ENCODE results near the gene KIAA1755. TPM values are rescaled to one million over a fixed set of nuclear protein-coding genes. Genes with fewer than 3 reads are reported as not detected.

Gene KIAA1755
- total RNA-seq, 3 donors from 2014 or later (not counting 1 experiment from before 2014, with no cell fraction given), result not detected

- peaks cover 19 to 38% of the 10 kb centered on the region in 2 donors for H3K27me3 Mint-ChIP-seq (ENCODE audit: low read depth in 2 of 2)
- ATAC-seq (no peak), DNase-seq (no peak)
- Histone ChIP-seq H3K9me3 (ENCODE audit: control insufficient read depth, insufficient read depth, low read length) (no peaks in the 10 kb centered on the region), H3K27ac (ENCODE audit: low read length) (no peak overlapping the region), H3K27me3 (ENCODE audit: control insufficient read depth, insufficient read depth, low read length) (peaks cover 12% of the 10 kb centered on the region), H3K36me3 (ENCODE audit: control insufficient read depth, insufficient read depth, low read length) (no peaks in the 10 kb centered on the region), H3K4me1 (ENCODE audit: control insufficient read depth, insufficient read depth, low read length) (peaks cover 16% of the 10 kb centered on the region), H3K4me3 (ENCODE audit: low read length) (no peak overlapping the region)
- WGBS (ENCODE audit: insufficient coverage), result 60% methylated on average over 8 of the region's 8 CpGs
- TF ChIP-seq, protein P1, sequence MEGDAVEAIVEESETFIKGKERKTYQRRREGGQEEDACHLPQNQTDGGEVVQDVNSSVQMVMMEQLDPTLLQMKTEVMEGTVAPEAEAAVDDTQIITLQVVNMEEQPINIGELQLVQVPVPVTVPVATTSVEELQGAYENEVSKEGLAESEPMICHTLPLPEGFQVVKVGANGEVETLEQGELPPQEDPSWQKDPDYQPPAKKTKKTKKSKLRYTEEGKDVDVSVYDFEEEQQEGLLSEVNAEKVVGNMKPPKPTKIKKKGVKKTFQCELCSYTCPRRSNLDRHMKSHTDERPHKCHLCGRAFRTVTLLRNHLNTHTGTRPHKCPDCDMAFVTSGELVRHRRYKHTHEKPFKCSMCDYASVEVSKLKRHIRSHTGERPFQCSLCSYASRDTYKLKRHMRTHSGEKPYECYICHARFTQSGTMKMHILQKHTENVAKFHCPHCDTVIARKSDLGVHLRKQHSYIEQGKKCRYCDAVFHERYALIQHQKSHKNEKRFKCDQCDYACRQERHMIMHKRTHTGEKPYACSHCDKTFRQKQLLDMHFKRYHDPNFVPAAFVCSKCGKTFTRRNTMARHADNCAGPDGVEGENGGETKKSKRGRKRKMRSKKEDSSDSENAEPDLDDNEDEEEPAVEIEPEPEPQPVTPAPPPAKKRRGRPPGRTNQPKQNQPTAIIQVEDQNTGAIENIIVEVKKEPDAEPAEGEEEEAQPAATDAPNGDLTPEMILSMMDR (IDR thresholded peaks at IDR 0.05), result no peak
- H3K36me3 Mint-ChIP-seq, result no peaks in the 10 kb centered on the region
- no peak overlapping the region for H3K4me3 Mint-ChIP-seq
- H3K9me3 Mint-ChIP-seq, result no peaks in the 10 kb centered on the region
- no peak overlapping the region for H3K27ac Mint-ChIP-seq
- intact Hi-C loops (cut with micrococcal nuclease), result no loop called here
- peaks cover 18 to 28% of the 10 kb centered on the region in 2 donors for H3K4me1 Mint-ChIP-seq
These were observed 47.0 kb upstream of the KIAA1755 start for GRCh38 chr20:38307371-38308046.

- Mint-ChIP-seq H3K4me3 (no peak overlapping the region), H3K4me1 (peaks cover 18 to 30% of the 10 kb centered on the region in 2 donors), H3K27me3 (ENCODE audit: low read depth in 2 of 2) (peaks cover 24 to 48% of the 10 kb centered on the region in 2 donors), H3K36me3 (no peaks in the 10 kb centered on the region), H3K9me3 (no peaks in the 10 kb centered on the region), H3K27ac (no peak overlapping the region)
- WGBS (ENCODE audit: insufficient coverage), result 82% methylated on average over 6 of the region's 6 CpGs
- Histone ChIP-seq H3K27me3 (ENCODE audit: control insufficient read depth, insufficient read depth, low read length) (peaks cover 12% of the 10 kb centered on the region), H3K4me1 (ENCODE audit: control insufficient read depth, insufficient read depth, low read length) (peaks cover 16% of the 10 kb centered on the region), H3K36me3 (ENCODE audit: control insufficient read depth, insufficient read depth, low read length) (no peaks in the 10 kb centered on the region), H3K9me3 (ENCODE audit: control insufficient read depth, insufficient read depth, low read length) (no peaks in the 10 kb centered on the region), H3K4me3 (ENCODE audit: low read length) (no peak overlapping the region), H3K27ac (ENCODE audit: low read length) (no peak overlapping the region)
- TF ChIP-seq, protein P1 (IDR thresholded peaks at IDR 0.05), result no peak
- intact Hi-C loops (cut with micrococcal nuclease), result no loop called here
- ATAC-seq (no peak), DNase-seq (no peak)
These were observed 45.8 kb upstream of the KIAA1755 start for GRCh38 chr20:38306379-38306778.

DNA sequence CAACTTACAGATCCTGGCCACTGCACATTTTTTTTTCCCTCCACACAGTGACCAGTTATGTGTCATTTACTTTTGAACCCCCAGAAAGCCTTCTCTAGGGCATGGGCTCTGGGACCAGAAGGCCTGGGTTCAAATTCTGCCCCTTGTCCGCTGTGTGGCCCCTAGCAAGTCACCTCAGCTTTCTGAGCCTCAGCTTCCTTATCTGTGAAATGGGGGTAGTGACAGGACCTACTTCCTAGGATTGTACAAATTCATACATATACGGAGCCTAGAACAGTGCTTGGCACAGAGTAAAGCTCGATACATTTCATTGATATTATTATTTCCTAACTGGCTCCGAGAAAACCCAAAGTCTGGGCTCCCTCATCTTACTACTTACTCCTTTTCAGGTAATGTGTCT lies 45.0 kb upstream of the KIAA1755 start:
- Histone ChIP-seq H3K27me3 (ENCODE audit: control insufficient read depth, insufficient read depth, low read length) (peaks cover 12% of the 10 kb centered on the region), H3K9me3 (ENCODE audit: control insufficient read depth, insufficient read depth, low read length) (no peaks in the 10 kb centered on the region), H3K4me3 (ENCODE audit: low read length) (no peak overlapping the region), H3K36me3 (ENCODE audit: control insufficient read depth, insufficient read depth, low read length) (no peaks in the 10 kb centered on the region), H3K4me1 (ENCODE audit: control insufficient read depth, insufficient read depth, low read length) (peaks cover 16% of the 10 kb centered on the region), H3K27ac (ENCODE audit: low read length) (no peak overlapping the region)
- H3K27me3 Mint-ChIP-seq (ENCODE audit: low read depth in 2 of 2), result peaks cover 30 to 48% of the 10 kb centered on the region in 2 donors
- H3K4me3 Mint-ChIP-seq, result no peak overlapping the region
- TF ChIP-seq, protein P1 (IDR thresholded peaks at IDR 0.05), result no peak
- no peaks in the 10 kb centered on the region for H3K36me3 Mint-ChIP-seq
- H3K27ac Mint-ChIP-seq, result no peak overlapping the region
- H3K9me3 Mint-ChIP-seq, result no peaks in the 10 kb centered on the region
- WGBS (ENCODE audit: insufficient coverage), result 84% methylated on average over 4 of the region's 4 CpGs
- ATAC-seq (no peak), DNase-seq (no peak)
- H3K4me1 Mint-ChIP-seq, result peaks cover 18 to 30% of the 10 kb centered on the region in 2 donors
- intact Hi-C loops (cut with micrococcal nuclease), result no loop called here
